ENCODE data around the gene PXYLP1. TPM values are rescaled to one million over a fixed set of nuclear protein-coding genes. Genes with fewer than 3 reads are reported as not detected.

The PXYLP1 gene
- total and polyA plus RNA-seq, 2 of the 8 experiments (the other 6 are each of a cell fraction or from before 2014, with no cell fraction given) = 19.4 to 20.6 TPM

- Histone ChIP-seq H3K27me3 (replicated peaks in 1 of 4; ENCODE audit: control insufficient read depth in 3 of 4, extremely low read depth in 1 of 4, insufficient read depth in 3 of 4, low read length in 3 of 4) (no peaks in the 10 kb centered on the region), H3K9me3 (ENCODE audit: insufficient read depth in 2 of 2, low read depth in 1 of 2, low read length in 1 of 2) (no peaks in the 10 kb centered on the region), H2AFZ (ENCODE audit: low read length) (no peak overlapping the region), H3K14ac (ENCODE audit: insufficient read length) (no peak overlapping the region), H3K4ac (replicated peaks; ENCODE audit: insufficient read length, low read depth, low read length) (no peak overlapping the region), H3K9ac (replicated peaks in 1 of 4; ENCODE audit: extremely low read depth in 1 of 4, low read depth in 3 of 4, low read length in 3 of 4) (no peak overlapping the region), H3K18ac (ENCODE audit: extremely low read depth, low read length) (no peak overlapping the region), H3K79me2 (ENCODE audit: control insufficient read depth in 1 of 2, insufficient read depth in 2 of 2, low read length in 2 of 2) (no peaks in the 10 kb centered on the region), H3K4me2 (ENCODE audit: insufficient read depth in 1 of 2, low read depth in 2 of 2, low read length in 2 of 2) (no peak overlapping the region), H3K23me2 (ENCODE audit: low read depth, low read length) (no peaks in the 10 kb centered on the region), H2BK12ac (ENCODE audit: low read depth, low read length) (no peak overlapping the region), H3K23ac (ENCODE audit: insufficient read length) (no peak overlapping the region), H3K56ac (replicated peaks; ENCODE audit: insufficient read length, low read depth, low read length) (no peak overlapping the region), H3K4me3 (ENCODE audit: extremely low read depth in 1 of 4, insufficient read depth in 2 of 4, low read depth in 3 of 4, low read length in 4 of 4) (no peak overlapping the region), H2AK5ac (ENCODE audit: low read depth, low read length) (no peak overlapping the region), H3K79me1 (ENCODE audit: low read depth, low read length) (no peaks in the 10 kb centered on the region), H4K20me1 (replicated peaks in 1 of 2; ENCODE audit: control insufficient read depth in 1 of 2, insufficient read depth in 2 of 2, low read length in 2 of 2) (peaks cover 0 to 2% of the 10 kb centered on the region in 2 experiments), H3K36me3 (ENCODE audit: control insufficient read depth in 2 of 4, insufficient read depth in 4 of 4, low read length in 3 of 4) (no peaks in the 10 kb centered on the region; a peak in 3 of 8 replicates), H3K27ac (ENCODE audit: low read depth, low read length) (no peak overlapping the region), H2BK120ac (replicated peaks; ENCODE audit: low read depth, low read length) (no peak overlapping the region), H4K8ac (ENCODE audit: extremely low read depth, insufficient read depth, low read length) (no peak overlapping the region), H4K91ac (replicated peaks; ENCODE audit: insufficient read length, low read length) (no peak overlapping the region), H3K4me1 (replicated peaks in 1 of 4; ENCODE audit: control insufficient read depth in 3 of 4, insufficient read depth in 4 of 4, low read length in 3 of 4) (no peaks in the 10 kb centered on the region), H2BK5ac (ENCODE audit: low read depth, low read length) (no peak overlapping the region), H2BK20ac (ENCODE audit: low read length) (no peak overlapping the region), H2BK15ac (ENCODE audit: low read length) (no peak overlapping the region), H4K5ac (ENCODE audit: insufficient read length, low read depth, low read length) (no peak overlapping the region)
- CTCF ChIA-PET (ENCODE audit: partially characterized antibody) = interaction anchor here (1.1 to 1.5 kb wide), 4 partner anchors 9 to 170 kb away, joined by 3 to 6 read pairs (median 4); no protein-coding TSS in a partner anchor
- no peak for TF ChIP-seq NRF1 (IDR thresholded peaks at IDR 0.05; ENCODE audit: low read depth, low read length)
- TF ChIP-seq CBX8 (IDR thresholded peaks at IDR 0.05; ENCODE audit: borderline replicate concordance, low read depth, low read length) = no peak
- POLR2A ChIA-PET (ENCODE audit: partially characterized antibody) = no interaction called here
- no peak for DNase-seq (ENCODE audit: low read depth in 1 of 2, low spot score in 2 of 2)
- FAIRE-seq = no peak
- WGBS, 2 experiments (ENCODE audit: extremely low coverage in 1 of 2, insufficient coverage in 1 of 2, insufficient read length in 1 of 2, insufficient replicate concordance in 2 of 2, low coverage in 1 of 2, low lambda C conversion rate in 2 of 2, missing lambda C conversion rate in 1 of 2) = 86% methylated on average over 4 of the region's 4 CpGs; no CpG with 5 or more reads in 1 of the 2 experiments
Observed at GRCh38 chr3:141271279-141272030, 39.8 kb downstream of the PXYLP1 start.
